Aorta (tissue), 5 donors: ENCODE data around the gene NTN1. TPM values are rescaled to one million over a fixed set of nuclear protein-coding genes. Genes with fewer than 3 reads are reported as not detected.

ENCODE experiments used
- ATAC-seq: fragments of 200-7000 bp; cut with Tn5 transposase; one replicate; pipeline ENCODE4 v1.9.1; 2022; ENCODE audit warnings: moderate library complexity; ENCODE audit not compliant: low FRiP score
- DNase-seq, 2 donors: peaks; one replicate each; pipeline ENCODE4 v3.0.0-alpha.2; 2020
- H3K27ac ChIP-seq, 2 donors: one replicate each; pipeline ENCODE4 v1.5.1; 2013; ENCODE audit warnings: low read length in 2 of 2, mild to moderate bottlenecking in 2 of 2, moderate library complexity in 2 of 2, control low read depth in 1 of 2, inconsistent platforms in 1 of 2, low read depth in 1 of 2
- H3K27me3 ChIP-seq, 2 donors: one replicate each; pipeline ENCODE4 v1.6.1; 2013; ENCODE audit warnings: control low read depth in 1 of 2, low read length in 1 of 2, mild to moderate bottlenecking in 1 of 2, moderate library complexity in 1 of 2; ENCODE audit not compliant: insufficient read depth in 2 of 2, control insufficient read depth in 1 of 2
- H3K36me3 ChIP-seq, 2 donors: one replicate each; pipeline ENCODE4 v1.6.1; 2013; ENCODE audit warnings: control low read depth in 1 of 2, low read length in 1 of 2, mild to moderate bottlenecking in 1 of 2; ENCODE audit not compliant: insufficient read depth in 2 of 2, control insufficient read depth in 1 of 2
- H3K4me1 ChIP-seq, 2 donors: one replicate each; pipeline ENCODE4 v1.6.1; 2013; ENCODE audit warnings: low read length in 2 of 2, control low read depth in 1 of 2, mild to moderate bottlenecking in 1 of 2, moderate library complexity in 1 of 2; ENCODE audit not compliant: insufficient read depth in 2 of 2, control insufficient read depth in 1 of 2
- H3K4me3 ChIP-seq, 2 donors: one replicate each; pipeline ENCODE4 v1.5.1; 2013; ENCODE audit warnings: low read length in 2 of 2, control low read depth in 1 of 2, mild to moderate bottlenecking in 1 of 2
- H3K9me3 ChIP-seq: one replicate; pipeline ENCODE4 v1.6.1; 2013; ENCODE audit warnings: mild to moderate bottlenecking, low read length; ENCODE audit not compliant: control insufficient read depth
- WGBS, 2 donors: extraction: QIAGEN DNeasy Blood & Tissue Kit; methylation state at CpG; one replicate each; pipeline ENCODE4 v1.1.7; 2013; 5-methylcytosine and 5-hydroxymethylcytosine counted together
- intact Hi-C, 2 donors: fragments of 100-400 bp; cut with DNase I; formaldehyde crosslinking; loops; one replicate each; pipeline versions ENCODE4 v1.14.2 to v1.15.0; 2022
- polyA plus RNA-seq, 2 donors: library from polyadenylated mRNA; stranded (reverse); fragments of 200-250 nt; gene quantifications; one replicate each; pipeline ENCODE4 v1.2.3, GENCODE V29; 2013
- total RNA-seq, 2 donors: library from RNA; stranded (reverse); fragmentation: NEBNext Ultra II Directional; extraction: Animal tissue kit (Norgen Biotek cat#: 25700); gene quantifications; one replicate each; pipeline ENCODE4 v1.2.1, GENCODE V29; 2021
- donor health status: healthy with polysubstance abuse.
- donor health status: Bipolar disorder and iron deficiency.
- donor health status: DM: no; HTN: no; CAD: no.
- donor health status: DM: no; HTN: no; CAD: no.
- donor health status: DM: yes; HTN: yes; CAD: no.

The NTN1 gene
- total and polyA plus RNA-seq, 4 donors = 6.6 to 90.4 (median 37.1) TPM

DNA sequence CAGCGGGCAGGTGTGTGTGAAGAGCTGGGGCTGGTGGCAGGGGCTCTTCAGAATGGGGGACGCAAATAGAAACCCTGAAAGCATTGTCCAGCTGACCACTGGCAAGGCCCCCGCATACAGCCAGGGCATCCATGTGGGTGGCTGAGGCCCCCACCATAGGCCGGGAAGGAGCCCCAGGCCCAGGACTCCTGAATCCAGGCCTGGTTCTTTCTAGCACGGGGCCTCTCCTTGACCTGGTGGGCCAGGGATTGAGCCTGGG, 200.5 kb downstream of the NTN1 start:
- ATAC-seq (no peak), DNase-seq (no peak)
- no peaks in the 10 kb centered on the region for H3K9me3 ChIP-seq
- no peaks in the 10 kb centered on the region for H3K4me1 ChIP-seq
- H3K27me3 ChIP-seq = no peaks in the 10 kb centered on the region
- H3K27ac ChIP-seq = no peak overlapping the region
- 93 to 97% methylated on average over 4 to 5 of the region's 5 CpGs for WGBS, 2 donors
- intact Hi-C loops = no loop called here
- no peak overlapping the region for H3K4me3 ChIP-seq
- no peaks in the 10 kb centered on the region for H3K36me3 ChIP-seq

DNA sequence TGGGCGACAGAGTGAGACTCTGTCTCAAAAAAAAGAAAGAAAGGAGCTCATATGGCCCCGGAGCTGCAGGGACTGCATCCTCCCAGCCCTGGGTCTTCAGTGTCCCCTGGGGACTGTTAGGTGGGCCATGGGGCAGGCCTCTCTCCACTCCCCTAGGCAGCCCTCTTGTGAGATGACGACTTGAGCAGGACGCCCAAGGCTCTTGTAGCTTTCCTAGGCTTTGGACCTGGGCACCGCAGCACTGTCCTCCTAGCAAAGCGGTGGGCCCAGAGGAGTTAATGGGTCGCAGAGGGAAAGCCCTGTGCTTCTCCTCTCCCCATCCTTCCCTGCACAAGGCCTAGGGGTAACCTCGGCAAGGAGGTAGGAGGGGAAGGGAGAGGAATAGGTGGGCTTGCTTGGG, 202.2 kb downstream of the NTN1 start:
- ATAC-seq = no peak
- no peak overlapping the region for H3K4me3 ChIP-seq
- intact Hi-C loops = no loop called here
- H3K27me3 ChIP-seq = no peaks in the 10 kb centered on the region
- H3K4me1 ChIP-seq = no peaks in the 10 kb centered on the region
- 75 to 90% methylated on average over 8 of the region's 8 CpGs for WGBS, 2 donors
- H3K27ac ChIP-seq = no peak overlapping the region
- DNase-seq = no peak
- H3K36me3 ChIP-seq = no peaks in the 10 kb centered on the region
- no peaks in the 10 kb centered on the region for H3K9me3 ChIP-seq

DNA sequence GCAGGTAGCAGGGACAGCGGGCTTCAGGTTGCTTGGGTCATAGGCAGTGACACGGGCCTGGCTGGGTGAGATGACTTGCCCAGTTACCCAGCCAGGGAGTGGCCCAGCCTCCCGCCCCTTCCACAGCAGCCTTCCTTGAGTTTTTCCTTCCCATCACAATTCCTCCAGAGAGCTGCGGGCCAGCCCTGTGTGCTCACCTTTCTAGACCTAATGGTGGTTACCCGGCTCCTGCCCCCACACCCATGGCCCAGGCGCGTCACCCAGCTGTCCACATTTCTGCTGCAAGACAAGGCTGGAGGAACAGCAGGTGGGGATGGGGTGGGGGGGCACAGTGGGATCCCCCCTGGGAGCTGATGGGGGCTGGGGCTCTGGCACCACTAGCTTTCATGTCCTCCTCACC, 203.2 kb downstream of the NTN1 start:
- H3K27me3 ChIP-seq = no peaks in the 10 kb centered on the region
- DNase-seq (no peak), ATAC-seq (no peak)
- intact Hi-C loops = no loop called here
- WGBS, 2 donors = 89 to 92% methylated on average over 7 of the region's 7 CpGs
- peaks cover 0 to 2% of the 10 kb centered on the region in 2 donors for H3K4me1 ChIP-seq
- no peak overlapping the region for H3K27ac ChIP-seq
- no peak overlapping the region for H3K4me3 ChIP-seq
- H3K9me3 ChIP-seq = no peaks in the 10 kb centered on the region
- no peaks in the 10 kb centered on the region for H3K36me3 ChIP-seq

DNA sequence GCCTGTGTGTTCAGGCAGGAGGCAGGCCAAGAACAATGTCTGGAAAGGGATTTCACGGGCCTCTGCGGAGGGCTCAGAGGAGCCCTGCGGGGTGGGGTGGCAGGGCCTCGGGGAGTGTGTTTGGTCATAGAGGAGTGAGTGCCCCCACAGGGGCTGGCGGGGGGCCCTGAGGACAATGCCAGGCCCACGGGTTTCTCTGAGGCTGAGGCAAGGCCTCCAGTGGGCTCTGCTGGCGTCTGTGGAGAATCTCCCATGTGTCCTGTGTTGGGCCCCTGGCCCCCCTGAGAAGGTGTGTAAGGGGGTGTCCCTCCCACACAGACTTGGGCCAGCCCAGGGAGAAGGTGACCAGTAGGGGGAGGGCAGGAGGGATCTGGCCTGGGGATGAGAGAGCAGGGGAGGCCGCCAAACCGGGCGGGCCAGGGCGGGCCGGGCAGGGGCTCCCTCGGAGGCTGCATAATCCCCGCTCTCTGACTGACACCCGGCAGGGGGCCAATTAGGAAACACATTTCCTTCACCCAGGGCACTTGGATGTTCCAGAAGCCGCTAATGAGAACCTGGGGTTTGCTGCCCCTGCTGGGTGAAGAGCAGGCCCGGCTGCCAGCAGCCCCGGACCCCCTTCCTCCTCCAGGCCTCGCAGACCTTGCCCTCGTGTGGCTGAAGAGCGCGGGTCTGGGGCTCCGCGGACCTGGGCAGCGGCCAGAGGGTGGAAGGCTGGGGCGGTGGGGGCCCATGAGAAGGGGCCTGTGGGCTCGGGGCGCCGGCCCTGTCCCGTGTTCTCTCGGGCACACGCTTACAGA, 204.2 kb downstream of the NTN1 start:
- 41 to 50% methylated on average over 32 of the region's 32 CpGs for WGBS, 2 donors
- Histone ChIP-seq H3K4me3 (no peak overlapping the region), H3K9me3 (no peaks in the 10 kb centered on the region), H3K36me3 (no peaks in the 10 kb centered on the region), H3K27me3 (no peaks in the 10 kb centered on the region), H3K27ac (no peak overlapping the region), H3K4me1 (peaks cover 0 to 2% of the 10 kb centered on the region in 2 donors)
- DNase-seq = no peak
- intact Hi-C loops = loop anchor here in 1 of 2 donors (5.0 kb wide), 1 partner anchor 133 kb away; no protein-coding TSS in a partner anchor
- no peak for ATAC-seq

DNA sequence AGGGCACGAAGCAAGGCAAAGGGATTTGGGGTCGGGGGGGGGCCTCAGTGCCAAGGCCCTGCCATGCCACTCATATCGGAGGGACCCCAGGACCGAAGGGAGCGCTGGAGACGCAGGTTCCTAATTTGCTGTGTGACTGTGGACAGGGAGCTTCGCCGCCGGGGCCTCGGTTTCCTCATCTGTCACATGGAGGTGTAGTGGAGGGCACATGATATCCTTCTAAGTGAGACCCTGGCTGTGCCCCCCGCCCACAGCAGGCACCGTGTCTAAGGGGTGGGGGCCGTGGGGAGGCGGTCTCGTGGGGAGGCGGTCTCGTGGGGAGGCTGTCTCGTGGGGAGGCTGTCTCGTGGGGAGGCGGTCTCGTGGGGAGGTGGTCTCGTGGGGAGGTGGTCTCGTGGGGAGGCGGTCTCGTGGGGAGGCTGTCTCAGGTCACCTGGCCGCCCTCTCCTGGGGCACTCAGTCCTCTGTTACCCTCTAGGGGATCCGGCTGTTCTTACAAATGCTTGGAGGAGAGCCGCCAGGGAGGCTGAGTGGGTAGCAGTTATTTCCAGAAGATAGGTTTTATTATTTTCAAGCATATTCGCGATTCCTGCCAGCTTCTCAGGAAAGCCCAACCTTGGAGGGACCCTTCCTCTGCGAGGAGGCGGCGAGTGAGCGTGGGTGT, 205.0 kb downstream of the NTN1 start:
- ATAC-seq = no peak
- intact Hi-C loops = loop anchor here in 1 of 2 donors (5.0 kb wide), 1 partner anchor 134 kb away; no protein-coding TSS in a partner anchor

DNA sequence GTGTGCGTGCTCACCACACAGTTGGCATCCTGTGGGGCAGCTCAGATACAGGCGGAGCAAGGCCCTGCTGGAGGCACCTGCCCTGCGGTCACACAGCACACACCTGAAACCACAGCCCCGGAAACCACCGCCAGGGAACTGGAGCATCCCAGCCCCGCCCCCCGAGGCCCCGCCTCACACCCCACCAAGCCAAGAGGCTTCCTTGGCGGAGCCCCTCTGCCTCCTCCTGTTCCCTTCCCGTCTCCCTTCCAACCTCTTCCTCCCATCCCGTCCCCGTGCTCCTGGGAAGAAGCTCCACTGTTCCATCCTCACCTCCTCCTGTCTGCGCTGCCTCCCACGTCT, 205.5 kb downstream of the NTN1 start:
- no peaks in the 10 kb centered on the region for H3K9me3 ChIP-seq
- no peak overlapping the region for H3K4me3 ChIP-seq
- no peaks in the 10 kb centered on the region for H3K27me3 ChIP-seq
- no peaks in the 10 kb centered on the region for H3K36me3 ChIP-seq
- H3K27ac ChIP-seq = no peak overlapping the region
- 79 to 80% methylated on average over 13 to 14 of the region's 14 CpGs for WGBS, 2 donors
- H3K4me1 ChIP-seq = peaks cover 0 to 2% of the 10 kb centered on the region in 2 donors
- intact Hi-C loops = loop anchor here in 1 of 2 donors (5.0 kb wide), 1 partner anchor 134 kb away; no protein-coding TSS in a partner anchor
- ATAC-seq = no peak
- DNase-seq = peak in 1 of 2 donors; percentile 41

More for the DNA sequence above, 205.0 kb downstream of the NTN1 start:
- Histone ChIP-seq H3K4me3 (no peak overlapping the region), H3K4me1 (peaks cover 0 to 2% of the 10 kb centered on the region in 2 donors), H3K27ac (no peak overlapping the region), H3K9me3 (no peaks in the 10 kb centered on the region), H3K27me3 (no peaks in the 10 kb centered on the region), H3K36me3 (no peaks in the 10 kb centered on the region)
- WGBS, 2 donors = 77 to 83% methylated on average over 30 to 34 of the region's 34 CpGs
- DNase-seq = no peak

DNA sequence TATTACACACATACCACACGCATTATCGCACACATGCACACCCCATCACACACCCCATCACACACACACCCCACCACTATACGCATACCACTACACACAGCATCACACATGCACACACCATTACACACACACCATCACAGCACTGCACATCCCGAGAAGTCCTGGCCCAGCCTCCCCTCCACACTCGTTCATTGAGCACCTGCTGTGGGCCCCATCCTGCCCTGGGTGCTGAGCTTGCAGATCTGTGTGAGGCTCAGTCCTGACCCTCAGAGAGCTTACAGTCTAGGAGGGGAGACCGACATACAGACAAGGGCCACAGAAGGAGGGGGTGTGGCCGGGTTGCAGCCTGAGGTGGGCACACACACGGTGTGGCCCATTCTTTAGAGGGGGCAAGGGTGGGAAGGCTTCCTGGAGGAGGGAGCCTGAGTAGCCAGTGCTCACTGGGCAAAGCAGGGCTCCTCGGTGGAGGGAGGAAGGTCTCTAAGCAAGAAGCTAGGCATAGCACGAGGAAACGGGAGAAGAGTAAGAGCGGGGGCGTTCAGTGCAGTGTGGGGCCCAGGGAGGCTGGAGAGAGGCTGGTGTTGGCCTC, 206.6 kb downstream of the NTN1 start:
- DNase-seq (peak; percentile 44 to 79), ATAC-seq (no peak)
- intact Hi-C loops = loop anchor here in 1 of 2 donors (5.0 kb wide), 1 partner anchor 136 kb away; no protein-coding TSS in a partner anchor
- Histone ChIP-seq H3K27me3 (no peaks in the 10 kb centered on the region), H3K9me3 (no peaks in the 10 kb centered on the region), H3K36me3 (no peaks in the 10 kb centered on the region), H3K27ac (peak overlapping the region; percentile 77 to 80), H3K4me1 (peaks cover 0 to 2% of the 10 kb centered on the region in 2 donors), H3K4me3 (no peak overlapping the region)
- 59 to 60% methylated on average over 13 of the region's 13 CpGs for WGBS, 2 donors

DNA sequence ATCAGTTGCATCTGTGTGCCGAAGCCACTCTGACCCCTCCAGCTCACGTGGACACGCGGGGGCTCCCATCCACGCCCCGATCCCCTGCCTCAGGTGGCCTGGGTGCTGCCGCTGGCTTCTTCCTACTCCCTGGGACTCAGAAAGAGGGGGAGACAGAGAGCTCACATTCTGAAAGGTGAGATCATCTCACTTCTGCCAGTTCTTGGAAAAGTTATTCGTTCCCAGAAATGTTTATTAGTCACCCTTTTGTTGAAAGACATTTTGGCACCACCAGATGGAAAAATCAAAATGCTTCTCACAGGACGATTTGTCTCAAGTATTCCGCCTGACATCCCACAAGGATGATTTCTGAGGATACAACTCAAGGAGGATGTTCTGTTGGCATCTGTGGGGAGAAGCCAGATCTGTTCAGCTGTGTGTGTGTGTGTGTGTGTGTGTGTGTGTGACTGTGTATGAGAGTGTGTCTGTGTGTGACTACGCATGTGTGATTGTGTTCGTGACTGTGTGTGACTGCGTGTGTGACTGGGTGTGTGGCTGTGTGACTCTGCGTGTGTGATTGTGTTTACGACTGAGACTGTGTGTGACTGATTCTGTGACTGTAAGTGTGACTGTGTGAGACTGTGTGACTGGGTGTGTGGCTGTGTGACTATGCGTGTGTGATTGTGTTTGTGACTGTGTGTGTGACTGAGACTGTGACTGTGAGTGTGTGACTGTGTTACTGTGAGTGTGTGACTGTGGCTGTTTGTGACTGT, 207.3 kb downstream of the NTN1 start:
- WGBS, 2 donors = 9 to 15% methylated on average over 16 of the region's 16 CpGs
- H3K27ac ChIP-seq = peak overlapping the region; percentile 77 to 80
- intact Hi-C loops = loop anchor here in 1 of 2 donors (5.0 kb wide), 1 partner anchor 136 kb away; no protein-coding TSS in a partner anchor

More for the DNA sequence above, 207.3 kb downstream of the NTN1 start:
- no peaks in the 10 kb centered on the region for H3K27me3 ChIP-seq
- DNase-seq (peak in 1 of 2 donors; percentile 54), ATAC-seq (peak; percentile 67)
- no peaks in the 10 kb centered on the region for H3K9me3 ChIP-seq
- H3K4me1 ChIP-seq = peaks cover 0 to 2% of the 10 kb centered on the region in 2 donors
- H3K36me3 ChIP-seq = no peaks in the 10 kb centered on the region
- H3K4me3 ChIP-seq = no peak overlapping the region
